Naive thymus-derived CD4-positive, alpha-beta T cell (primary cell): Measurements from ENCODE around the gene SCYL2. TPM values are rescaled to one million over a fixed set of nuclear protein-coding genes. Genes with fewer than 3 reads are reported as not detected.
"Not testable (repeated sequence)": the region's sequence is repeated elsewhere in the genome, so short reads cannot be mapped to it uniquely, and the experiment has no call there.

Source experiments
- ATAC-seq: fragments of 150-1000 bp; cut with Tn5 transposase; 2 replicates; pipeline ENCODE4 v1.10.0; 2021; ENCODE audit warnings: mild to moderate bottlenecking, moderate library complexity
- CTCF ChIA-PET: fragments of 350-600 bp; sonication (Branson Sonifier 250); formaldehyde crosslinking; loops from one replicate; lab custom pipeline; 2021; ENCODE audit warnings: antibody characterized with exemption; lab: Charles Lee
- POLR2A ChIA-PET: fragments of 350-600 bp; sonication (Branson Sonifier 250); formaldehyde crosslinking; loops from one replicate; lab custom pipeline; 2021; ENCODE audit warnings: antibody characterized with exemption, inconsistent platforms; lab: Charles Lee
- DNase-seq, 9 donors: peaks; one replicate each; pipeline versions ENCODE4 v3.0.0 to v3.0.0-alpha.2; 2020 to 2022; ENCODE audit warnings: mixed read lengths in 1 of 9
- H3K27ac ChIP-seq: one replicate; pipeline ENCODE4 v1.7.0; 2013; ENCODE audit warnings: mild to moderate bottlenecking, low read depth, low read length, moderate library complexity
- H3K27me3 ChIP-seq, 2 donors: one replicate each; pipeline ENCODE4 v1.7.0; 2013; ENCODE audit warnings: low read length in 2 of 2, mild to moderate bottlenecking in 2 of 2, moderate library complexity in 2 of 2; ENCODE audit not compliant: control insufficient read depth in 2 of 2, insufficient read depth in 2 of 2
- H3K36me3 ChIP-seq, 3 experiments: 1 replicate in 2 of 3; 2 replicates in 1 of 3; pipeline ENCODE4 v1.7.0; 2013; ENCODE audit warnings: low read length in 3 of 3, mild to moderate bottlenecking in 3 of 3, moderate library complexity in 1 of 3; ENCODE audit not compliant: insufficient read depth in 3 of 3, control insufficient read depth in 2 of 3
- H3K4me1 ChIP-seq, 2 donors: one replicate each; pipeline ENCODE4 v1.7.0; 2013; ENCODE audit warnings: low read length in 2 of 2, mild to moderate bottlenecking in 2 of 2, moderate library complexity in 1 of 2; ENCODE audit not compliant: control insufficient read depth in 2 of 2, insufficient read depth in 2 of 2
- H3K4me3 ChIP-seq: 2 replicates; pipeline ENCODE4 v1.7.0; 2013; ENCODE audit warnings: mild to moderate bottlenecking, low read length
- H3K9me3 ChIP-seq, 3 experiments: 1 replicate in 2 of 3; 2 replicates in 1 of 3; pipeline ENCODE4 v1.7.0; 2013; ENCODE audit warnings: low read length in 3 of 3; ENCODE audit not compliant: control insufficient read depth in 2 of 3
- H3K27ac Mint-ChIP-seq, 9 donors: one replicate each; pipeline ENCODE4 v1.8.0; 2020 to 2022; ENCODE audit warnings: mixed read lengths in 9 of 9, mild to moderate bottlenecking in 8 of 9, moderate library complexity in 5 of 9, inconsistent platforms in 2 of 9
- H3K27me3 Mint-ChIP-seq, 5 donors: one replicate each; pipeline ENCODE4 v1.8.0; 2021 to 2022; ENCODE audit warnings: mixed read lengths in 5 of 5, mild to moderate bottlenecking in 1 of 5
- H3K36me3 Mint-ChIP-seq, 5 donors: one replicate each; pipeline ENCODE4 v1.8.0; 2020 to 2022; ENCODE audit warnings: mixed read lengths in 5 of 5, mild to moderate bottlenecking in 3 of 5, inconsistent platforms in 1 of 5
- H3K4me1 Mint-ChIP-seq, 7 donors: one replicate each; pipeline ENCODE4 v1.8.0; 2020 to 2022; ENCODE audit warnings: mixed read lengths in 7 of 7, mild to moderate bottlenecking in 3 of 7, inconsistent platforms in 1 of 7
- H3K4me3 Mint-ChIP-seq, 10 donors: one replicate each; pipeline ENCODE4 v1.8.0; 2020 to 2022; ENCODE audit warnings: mild to moderate bottlenecking in 10 of 10, mixed read lengths in 10 of 10, moderate library complexity in 6 of 10, inconsistent platforms in 2 of 10
- H3K9me3 Mint-ChIP-seq, 11 donors: one replicate each; pipeline ENCODE4 v1.8.0; 2020 to 2022; ENCODE audit warnings: mixed read lengths in 11 of 11, mild to moderate bottlenecking in 4 of 11, inconsistent platforms in 1 of 11, moderate library complexity in 1 of 11
- intact Hi-C, 2 donors: fragments of 100-400 bp; cut with micrococcal nuclease; formaldehyde crosslinking; loops; one replicate each; pipeline ENCODE4 v1.15.1; 2023
- polyA plus RNA-seq, 2 donors: library from polyadenylated mRNA; unstranded; fragments of 300-500 nt; fragmentation: Illumina TruSeq; gene quantifications; one replicate each; pipeline ENCODE4 v1.2.3, GENCODE V29; 2021
- total RNA-seq, 6 experiments: library from RNA in 5 of 6; stranded (reverse) in 5 of 6; gene quantifications; 1 replicate in 5 of 6; 2 replicates in 1 of 6; pipeline ENCODE4 v1.2.3 and lab custom pipeline; 2021 to 2026

SCYL2 gene
- total and polyA plus RNA-seq, 7 experiments from 2014 or later, result 18.9 to 49.4 (median 36.4) TPM

GRCh38 chr12:100302081-100302480, 35.1 kb downstream of the SCYL2 start:
- Mint-ChIP-seq H3K4me1 (peaks cover 0 to 9% (median 0%) of the 10 kb centered on the region in 7 donors), H3K27ac (no peak overlapping the region), H3K36me3 (peaks cover 33 to 95% (median 77%) of the 10 kb centered on the region in 5 donors), H3K27me3 (no peaks in the 10 kb centered on the region), H3K4me3 (no peak overlapping the region), H3K9me3 (peaks cover 6 to 42% (median 18%) of the 10 kb centered on the region in 11 donors)
- DNase-seq, result no peak
- Histone ChIP-seq H3K27ac (no peak overlapping the region), H3K36me3 (peaks cover 4 to 46% (median 6%) of the 10 kb centered on the region in 3 experiments), H3K27me3 (no peaks in the 10 kb centered on the region), H3K9me3 (peaks cover 0 to 9% (median 0%) of the 10 kb centered on the region in 3 experiments), H3K4me1 (no peaks in the 10 kb centered on the region), H3K4me3 (no peak overlapping the region)
- POLR2A ChIA-PET, result no interaction called here
- no peak for ATAC-seq
- CTCF ChIA-PET, result no interaction called here
- intact Hi-C loops, result no loop called here

DNA sequence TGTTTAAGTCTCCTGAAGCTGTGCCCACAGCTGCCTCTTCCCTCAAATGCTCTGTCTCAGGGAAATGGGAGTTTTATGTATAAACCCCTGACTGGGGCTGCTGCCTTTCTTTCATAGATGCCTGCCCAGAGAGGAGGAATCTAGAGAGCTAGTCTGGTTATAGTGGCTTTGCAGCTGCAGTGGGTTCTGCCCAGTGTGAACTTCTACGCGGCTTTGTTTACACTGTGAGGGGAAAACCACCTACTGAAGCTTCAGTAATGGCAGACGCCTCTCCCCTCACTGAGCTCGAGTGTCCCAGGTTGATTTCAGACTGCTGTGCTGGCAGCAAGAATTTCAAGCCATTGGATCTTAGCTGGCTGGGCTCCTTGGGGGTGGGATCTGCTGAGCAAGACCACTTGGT, 36.9 kb downstream of the SCYL2 start:
- no peak for DNase-seq
- Mint-ChIP-seq H3K4me3 (no peak overlapping the region), H3K9me3 (peaks cover 7 to 42% (median 18%) of the 10 kb centered on the region in 11 donors), H3K36me3 (peaks cover 33 to 93% (median 75%) of the 10 kb centered on the region in 5 donors), H3K4me1 (peaks cover 0 to 9% (median 0%) of the 10 kb centered on the region in 7 donors), H3K27ac (no peak overlapping the region), H3K27me3 (no peaks in the 10 kb centered on the region)
- peaks cover 0 to 44% (median 5%) of the 10 kb centered on the region in 3 experiments for H3K36me3 ChIP-seq
- no peaks in the 10 kb centered on the region for H3K4me1 ChIP-seq
- H3K27me3 ChIP-seq, result no peaks in the 10 kb centered on the region
- ATAC-seq, result no peak
- peaks cover 0 to 9% (median 0%) of the 10 kb centered on the region in 3 experiments for H3K9me3 ChIP-seq
- POLR2A ChIA-PET, result no interaction called here
- H3K4me3 ChIP-seq, result no peak overlapping the region
- CTCF ChIA-PET, result no interaction called here
- H3K27ac ChIP-seq, result no peak overlapping the region
- intact Hi-C loops, result no loop called here

- H3K27me3 ChIP-seq, DNase-seq, POLR2A ChIA-PET, ATAC-seq, intact Hi-C loops, H3K4me1 ChIP-seq, H3K27me3 Mint-ChIP-seq, H3K4me3 Mint-ChIP-seq, H3K27ac Mint-ChIP-seq, H3K9me3 ChIP-seq, CTCF ChIA-PET, H3K27ac ChIP-seq, H3K4me1 Mint-ChIP-seq, H3K4me3 ChIP-seq: not testable (repeated sequence)
- peaks cover 4 to 39% (median 18%) of the 10 kb centered on the region in 11 donors for H3K9me3 Mint-ChIP-seq
- H3K36me3 Mint-ChIP-seq, result peaks cover 33 to 92% (median 74%) of the 10 kb centered on the region in 5 donors
- peaks cover 0 to 40% (median 5%) of the 10 kb centered on the region in 3 experiments for H3K36me3 ChIP-seq
Observed at GRCh38 chr12:100304334-100304733, 37.4 kb downstream of the SCYL2 start.

GRCh38 chr12:100308138-100308537, 41.2 kb downstream of the SCYL2 start:
- ATAC-seq, H3K27ac ChIP-seq, intact Hi-C loops, CTCF ChIA-PET, H3K27me3 Mint-ChIP-seq, H3K4me1 ChIP-seq, H3K9me3 ChIP-seq, H3K4me3 Mint-ChIP-seq, H3K4me1 Mint-ChIP-seq, H3K27me3 ChIP-seq, DNase-seq, H3K4me3 ChIP-seq, POLR2A ChIA-PET: not testable (repeated sequence)
- H3K36me3 Mint-ChIP-seq, result peaks cover 16 to 78% (median 47%) of the 10 kb centered on the region in 5 donors
- H3K9me3 Mint-ChIP-seq, result peaks cover 3 to 19% (median 12%) of the 10 kb centered on the region in 11 donors
- H3K36me3 ChIP-seq, result peaks cover 0 to 23% (median 5%) of the 10 kb centered on the region in 3 experiments
- peak overlapping the region in 1 of 9 donors; percentile 32 for H3K27ac Mint-ChIP-seq

- peaks cover 0 to 10% (median 4%) of the 10 kb centered on the region in 11 donors for H3K9me3 Mint-ChIP-seq
- no peak overlapping the region for H3K27ac ChIP-seq
- ATAC-seq, result no peak
- H3K36me3 ChIP-seq, result peaks cover 0 to 18% (median 7%) of the 10 kb centered on the region in 3 experiments
- H3K36me3 Mint-ChIP-seq, result peaks cover 6 to 64% (median 26%) of the 10 kb centered on the region in 5 donors
- H3K4me3 ChIP-seq, result no peak overlapping the region
- H3K4me3 Mint-ChIP-seq, result no peak overlapping the region
- H3K27me3 ChIP-seq, result no peaks in the 10 kb centered on the region
- no peaks in the 10 kb centered on the region for H3K9me3 ChIP-seq
- no peaks in the 10 kb centered on the region for H3K4me1 ChIP-seq
- no peaks in the 10 kb centered on the region for H3K27me3 Mint-ChIP-seq
- POLR2A ChIA-PET, result interaction anchor here (1.0 kb wide), 1 partner anchor 45 kb away, joined by 3 read pairs; the partner anchor contains the start of genes DEPDC4 and SCYL2
- H3K4me1 Mint-ChIP-seq, result peaks cover 0 to 2% (median 0%) of the 10 kb centered on the region in 7 donors
- DNase-seq, result no peak
- CTCF ChIA-PET, result no interaction called here
- no peak overlapping the region for H3K27ac Mint-ChIP-seq
- intact Hi-C loops, result no loop called here
Observed at GRCh38 chr12:100311317-100311716, 44.3 kb downstream of the SCYL2 start.

DNA sequence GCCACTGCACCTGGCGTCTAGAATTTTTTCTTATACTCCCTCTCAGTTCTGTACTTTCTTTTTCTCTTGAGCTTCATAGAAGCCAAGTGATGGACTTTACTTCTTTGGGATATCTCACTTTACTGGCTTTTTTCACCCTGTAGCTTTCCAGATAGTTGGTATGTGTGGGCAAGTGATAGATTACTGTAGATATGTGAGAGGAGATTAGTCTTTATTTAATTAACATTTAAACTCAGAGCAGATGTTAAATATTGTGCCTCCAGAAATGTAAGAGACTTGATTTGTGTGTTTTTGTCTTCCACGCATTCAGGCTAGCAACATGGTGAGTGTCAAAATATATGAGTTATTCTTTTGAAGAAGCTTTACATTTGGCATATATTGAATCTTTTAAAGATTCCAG, 50.4 kb downstream of the SCYL2 start:
- H3K27ac Mint-ChIP-seq, result no peak overlapping the region
- Histone ChIP-seq H3K36me3 (peaks cover 0 to 21% (median 7%) of the 10 kb centered on the region in 3 experiments), H3K27me3 (no peaks in the 10 kb centered on the region), H3K4me3 (no peak overlapping the region), H3K9me3 (no peaks in the 10 kb centered on the region), H3K27ac (no peak overlapping the region), H3K4me1 (no peaks in the 10 kb centered on the region)
- peaks cover 0 to 42% (median 23%) of the 10 kb centered on the region in 5 donors for H3K36me3 Mint-ChIP-seq
- no peaks in the 10 kb centered on the region for H3K9me3 Mint-ChIP-seq
- CTCF ChIA-PET, result no interaction called here
- peaks cover 0 to 2% (median 0%) of the 10 kb centered on the region in 7 donors for H3K4me1 Mint-ChIP-seq
- POLR2A ChIA-PET, result interaction anchor here (0.7 kb wide), 1 partner anchor 20 kb away, joined by 3 read pairs; no protein-coding TSS in a partner anchor
- DNase-seq, result no peak
- H3K27me3 Mint-ChIP-seq, result no peaks in the 10 kb centered on the region
- H3K4me3 Mint-ChIP-seq, result no peak overlapping the region
- ATAC-seq, result no peak
- intact Hi-C loops, result no loop called here

DNA sequence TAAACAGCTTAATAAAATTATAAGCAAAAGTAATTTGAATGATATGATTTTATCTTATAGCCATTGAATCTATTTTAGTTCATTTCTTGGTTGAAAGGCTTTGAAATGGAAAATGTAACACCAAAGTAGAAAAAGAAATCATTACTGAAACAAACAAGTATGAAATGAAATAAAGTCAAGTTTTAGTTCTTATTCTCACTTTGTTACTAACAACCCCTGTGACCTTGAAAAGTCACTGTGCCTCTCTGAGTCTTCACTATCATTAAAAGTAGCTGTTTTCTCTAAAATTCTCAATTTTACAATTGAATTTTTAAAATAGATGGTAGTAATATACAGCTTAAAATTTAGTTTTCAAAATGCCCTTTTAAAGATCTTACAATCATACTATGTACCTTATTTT, 57.5 kb downstream of the SCYL2 start:
- peaks cover 6 to 38% (median 29%) of the 10 kb centered on the region in 5 donors for H3K36me3 Mint-ChIP-seq
- no peaks in the 10 kb centered on the region for H3K9me3 Mint-ChIP-seq
- no peaks in the 10 kb centered on the region for H3K27me3 Mint-ChIP-seq
- Histone ChIP-seq H3K9me3 (no peaks in the 10 kb centered on the region), H3K4me3 (no peak overlapping the region), H3K4me1 (no peaks in the 10 kb centered on the region), H3K36me3 (peaks cover 4 to 10% (median 5%) of the 10 kb centered on the region in 3 experiments), H3K27me3 (no peaks in the 10 kb centered on the region), H3K27ac (no peak overlapping the region)
- intact Hi-C loops, result no loop called here
- no peaks in the 10 kb centered on the region for H3K4me1 Mint-ChIP-seq
- no peak overlapping the region for H3K4me3 Mint-ChIP-seq
- H3K27ac Mint-ChIP-seq, result no peak overlapping the region
- ChIA-PET POLR2A (no interaction called here), CTCF (no interaction called here)
- ATAC-seq (no peak), DNase-seq (no peak)
